ENCODE results near the gene RAB5B. TPM values are rescaled to one million over a fixed set of nuclear protein-coding genes. Genes with fewer than 3 reads are reported as not detected.

RAB5B gene
- total and polyA plus RNA-seq, 9 donors = 60.4 to 217 (median 117) TPM

DNA sequence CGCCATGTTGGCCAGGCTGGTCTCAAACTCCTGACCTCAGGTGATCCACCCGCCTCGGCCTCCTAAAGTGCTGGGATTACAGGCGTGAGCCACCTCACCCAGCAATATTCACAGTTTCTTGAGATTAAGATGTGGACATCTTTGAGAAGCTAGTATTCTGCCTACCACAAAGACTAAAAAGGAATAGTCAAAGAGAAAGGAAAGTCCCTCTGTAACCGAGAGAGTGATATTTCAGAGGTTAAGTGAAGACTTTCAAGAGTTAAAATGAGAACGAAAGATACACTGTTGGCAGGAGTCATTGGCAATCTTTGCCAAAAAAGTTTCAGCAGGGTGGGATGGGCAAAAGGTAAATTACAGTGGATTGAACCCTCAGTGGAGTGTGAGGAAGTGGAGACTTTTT, 27.3 kb upstream of the RAB5B start:
- Histone ChIP-seq H3K4me1 (ENCODE audit: insufficient read depth) (no peaks in the 10 kb centered on the region), H3K27ac (no peak overlapping the region), H3K27me3 (no peaks in the 10 kb centered on the region), H3K4me3 (no peak overlapping the region), H3K36me3 (no peaks in the 10 kb centered on the region), H3K9me3 (no peaks in the 10 kb centered on the region)
- no peak for DNase-seq
- no peak for TF ChIP-seq POLR2A (IDR thresholded peaks at IDR 0.05)
- TF ChIP-seq, protein P1, sequence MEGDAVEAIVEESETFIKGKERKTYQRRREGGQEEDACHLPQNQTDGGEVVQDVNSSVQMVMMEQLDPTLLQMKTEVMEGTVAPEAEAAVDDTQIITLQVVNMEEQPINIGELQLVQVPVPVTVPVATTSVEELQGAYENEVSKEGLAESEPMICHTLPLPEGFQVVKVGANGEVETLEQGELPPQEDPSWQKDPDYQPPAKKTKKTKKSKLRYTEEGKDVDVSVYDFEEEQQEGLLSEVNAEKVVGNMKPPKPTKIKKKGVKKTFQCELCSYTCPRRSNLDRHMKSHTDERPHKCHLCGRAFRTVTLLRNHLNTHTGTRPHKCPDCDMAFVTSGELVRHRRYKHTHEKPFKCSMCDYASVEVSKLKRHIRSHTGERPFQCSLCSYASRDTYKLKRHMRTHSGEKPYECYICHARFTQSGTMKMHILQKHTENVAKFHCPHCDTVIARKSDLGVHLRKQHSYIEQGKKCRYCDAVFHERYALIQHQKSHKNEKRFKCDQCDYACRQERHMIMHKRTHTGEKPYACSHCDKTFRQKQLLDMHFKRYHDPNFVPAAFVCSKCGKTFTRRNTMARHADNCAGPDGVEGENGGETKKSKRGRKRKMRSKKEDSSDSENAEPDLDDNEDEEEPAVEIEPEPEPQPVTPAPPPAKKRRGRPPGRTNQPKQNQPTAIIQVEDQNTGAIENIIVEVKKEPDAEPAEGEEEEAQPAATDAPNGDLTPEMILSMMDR (IDR thresholded peaks at IDR 0.05) = no peak
- TF ChIP-seq EP300 (IDR thresholded peaks at IDR 0.05) = no peak
- intact Hi-C loops (cut with DNase I) = no loop called here
- 80 to 84% (median 83%) methylated on average over 6 of the region's 6 CpGs for WGBS, 3 donors

DNA sequence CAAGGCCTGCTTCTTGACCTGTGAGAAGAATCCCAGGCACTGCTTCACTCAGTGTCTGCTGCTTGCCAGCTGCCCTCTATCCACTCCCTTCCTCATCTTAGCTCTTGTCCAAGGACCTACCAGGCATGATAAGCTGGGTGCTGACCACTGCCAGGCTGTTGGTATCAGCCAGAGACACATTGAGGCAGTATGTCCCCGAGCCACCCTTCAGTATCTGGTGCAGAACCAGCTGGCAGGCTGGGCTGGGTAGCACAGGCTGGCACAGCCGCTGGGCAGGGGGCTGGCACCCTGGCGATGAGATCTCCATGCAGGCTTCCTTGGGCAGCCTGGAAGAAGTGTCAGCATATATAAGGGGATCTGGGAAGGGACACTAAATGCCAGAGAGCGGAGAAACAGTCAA, 18.5 kb upstream of the RAB5B start:
- TF ChIP-seq, protein P1 (IDR thresholded peaks at IDR 0.05) = no peak
- no peak for TF ChIP-seq POLR2A (IDR thresholded peaks at IDR 0.05)
- no peak for TF ChIP-seq EP300 (IDR thresholded peaks at IDR 0.05)
- H3K27ac ChIP-seq = no peak overlapping the region
- 77 to 93% (median 82%) methylated on average over 4 of the region's 4 CpGs for WGBS, 3 donors
- intact Hi-C loops (cut with DNase I) = no loop called here
- H3K27me3 ChIP-seq = no peaks in the 10 kb centered on the region
- H3K36me3 ChIP-seq = no peaks in the 10 kb centered on the region
- DNase-seq = no peak
- no peaks in the 10 kb centered on the region for H3K9me3 ChIP-seq
- peaks cover 3% of the 10 kb centered on the region for H3K4me1 ChIP-seq (ENCODE audit: insufficient read depth)
- no peak overlapping the region for H3K4me3 ChIP-seq

DNA sequence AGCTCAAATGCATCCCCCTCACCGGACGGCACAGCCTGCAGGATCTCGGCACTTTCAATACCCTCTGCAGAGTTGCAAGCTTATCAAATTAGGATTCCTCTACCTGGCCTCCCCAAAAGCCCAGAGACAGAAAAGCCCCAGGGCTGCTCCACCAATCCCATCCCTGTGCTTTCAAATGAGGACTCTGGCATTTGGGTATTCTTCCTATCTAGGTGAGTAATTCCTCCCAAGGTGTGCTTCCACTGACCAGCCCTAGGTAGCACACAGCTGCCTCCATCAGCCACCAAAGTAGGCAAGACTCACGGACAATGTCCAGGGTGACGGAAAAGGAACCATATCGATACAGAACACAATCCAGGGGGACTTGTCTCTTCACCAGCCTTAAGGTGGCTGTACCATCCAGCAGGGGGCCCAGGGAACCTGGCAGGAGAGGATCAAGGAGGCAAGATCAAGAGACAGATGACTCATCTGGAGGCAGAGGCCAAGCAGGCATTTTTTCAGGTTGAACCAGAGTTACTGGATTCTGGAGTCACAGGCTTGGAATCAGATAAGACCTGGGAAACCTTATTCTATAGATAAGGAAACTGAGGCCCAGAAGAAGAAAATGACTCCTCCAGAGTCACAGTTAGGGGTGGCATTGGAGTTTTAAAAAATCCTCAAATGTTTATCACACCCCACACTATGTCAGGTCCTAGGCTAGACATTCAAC, 17.9 kb upstream of the RAB5B start:
- H3K4me1 ChIP-seq (ENCODE audit: insufficient read depth) = peaks cover 3% of the 10 kb centered on the region
- no peak for DNase-seq
- no peaks in the 10 kb centered on the region for H3K36me3 ChIP-seq
- no peaks in the 10 kb centered on the region for H3K27me3 ChIP-seq
- H3K9me3 ChIP-seq = no peaks in the 10 kb centered on the region
- no peak overlapping the region for H3K4me3 ChIP-seq
- no peak overlapping the region for H3K27ac ChIP-seq
- WGBS, 3 donors = 63 to 74% (median 67%) methylated on average over 6 of the region's 6 CpGs
- intact Hi-C loops (cut with DNase I) = no loop called here
- TF ChIP-seq, protein P1 (IDR thresholded peaks at IDR 0.05) = no peak
- no peak for TF ChIP-seq EP300 (IDR thresholded peaks at IDR 0.05)
- no peak for TF ChIP-seq POLR2A (IDR thresholded peaks at IDR 0.05)

DNA sequence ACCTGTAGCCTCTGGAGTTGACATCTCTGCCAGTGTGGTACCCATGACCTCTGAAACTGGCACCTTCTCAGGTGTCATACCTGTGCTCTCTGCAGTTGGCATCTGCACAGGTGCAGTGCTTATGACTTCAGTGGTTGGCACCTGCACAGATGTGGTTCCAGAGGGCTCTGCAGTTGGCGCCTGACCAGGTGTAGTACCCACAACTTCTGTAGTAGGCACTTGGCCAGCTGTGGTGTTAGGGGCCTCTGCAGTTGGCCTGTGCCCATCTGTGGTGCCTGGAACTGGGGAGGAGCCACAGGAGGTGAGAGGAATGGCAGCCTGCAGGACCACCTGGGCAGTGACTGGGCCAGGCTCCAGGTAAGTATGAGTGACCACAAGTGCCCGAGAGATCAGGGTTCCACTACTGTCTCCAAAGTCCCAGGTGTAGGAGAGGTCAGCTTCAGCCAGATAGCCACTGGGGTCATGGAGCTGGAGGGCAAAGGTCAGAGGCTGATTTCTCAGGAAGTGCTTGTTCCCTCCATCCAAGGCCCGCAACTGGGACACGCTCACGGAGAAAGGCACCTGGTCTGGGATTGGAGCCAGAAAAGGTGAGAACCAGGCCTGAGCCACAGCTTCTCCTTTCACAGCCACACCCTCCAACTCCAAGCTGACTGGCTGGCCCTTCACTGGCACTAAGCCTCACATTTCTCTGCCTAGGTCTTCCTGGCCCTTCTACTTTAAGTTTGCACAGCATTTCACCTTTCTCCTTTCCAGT, 16.6 kb upstream of the RAB5B start:
- Histone ChIP-seq H3K27ac (no peak overlapping the region), H3K4me1 (ENCODE audit: insufficient read depth) (peaks cover 3% of the 10 kb centered on the region), H3K4me3 (no peak overlapping the region), H3K36me3 (no peaks in the 10 kb centered on the region), H3K9me3 (no peaks in the 10 kb centered on the region), H3K27me3 (no peaks in the 10 kb centered on the region)
- TF ChIP-seq, protein P1 (IDR thresholded peaks at IDR 0.05) = no peak
- TF ChIP-seq EP300 (IDR thresholded peaks at IDR 0.05) = no peak
- TF ChIP-seq POLR2A (IDR thresholded peaks at IDR 0.05) = no peak
- no peak for DNase-seq
- WGBS, 3 donors = 79 to 87% (median 82%) methylated on average over 5 of the region's 5 CpGs
- intact Hi-C loops (cut with DNase I) = no loop called here

Data from ovary (tissue), 9 donors.